HG03095 (cell line): ENCODE data around the gene MLX.
"Not testable (repeated sequence)": the region's sequence is repeated elsewhere in the genome, so short reads cannot be mapped to it uniquely, and the experiment has no call there.

Source experiments
- ATAC-seq: cut with Tn5 transposase; IDR thresholded peaks from one replicate; pipeline ENCODE4 v1.9.1; 2021; ENCODE audit warnings: moderate library complexity; ENCODE audit not compliant: unreplicated experiment

Gene MLX

GRCh38 chr17:42536372-42537155 is 30.3 kb upstream of the MLX start:
- ATAC-seq = peak; percentile 50

GRCh38 chr17:42537156-42537805 is 29.6 kb upstream of the MLX start:
- no peak for ATAC-seq

- ATAC-seq = no peak
Measured at GRCh38 chr17:42537826-42538451, 29.0 kb upstream of the MLX start.

- no peak for ATAC-seq
Measured at GRCh38 chr17:42538482-42538881, 28.4 kb upstream of the MLX start.

- ATAC-seq = not testable (repeated sequence)
Measured at GRCh38 chr17:42540558-42540957, 26.3 kb upstream of the MLX start.

GRCh38 chr17:42541041-42541833 is 25.7 kb upstream of the MLX start:
- ATAC-seq = no peak

- no peak for ATAC-seq
Measured at GRCh38 chr17:42543190-42544079, 23.5 kb upstream of the MLX start.

- ATAC-seq = no peak
Measured at GRCh38 chr17:42544874-42545283, 22.0 kb upstream of the MLX start.

- ATAC-seq = not testable (repeated sequence)
Measured at GRCh38 chr17:42545755-42546505, 21.0 kb upstream of the MLX start.

- ATAC-seq = no peak
Measured at GRCh38 chr17:42547001-42547461, 19.9 kb upstream of the MLX start.

- ATAC-seq = no peak
Measured at GRCh38 chr17:42547698-42548069, 19.2 kb upstream of the MLX start.

- no peak for ATAC-seq
Measured at GRCh38 chr17:42548070-42548837, 18.6 kb upstream of the MLX start.

GRCh38 chr17:42548993-42549755 is 17.7 kb upstream of the MLX start:
- ATAC-seq = no peak

- not testable (repeated sequence) for ATAC-seq
Measured at GRCh38 chr17:42552736-42553135, 14.2 kb upstream of the MLX start, which contains the start of gene HSD17B1. TSS of gene HSD17B1 (plus strand) at chr17:42552923. CDS start at chr17:42552934, 11 bp downstream.

GRCh38 chr17:42553161-42553818 is 13.6 kb upstream of the MLX start:
- no peak for ATAC-seq

GRCh38 chr17:42553866-42554249 is 13.0 kb upstream of the MLX start:
- ATAC-seq = no peak
